Mucosa of descending colon (tissue), 3 donors: ENCODE measurements around the gene PTPDC1. TPM values are rescaled to one million over a fixed set of nuclear protein-coding genes. Genes with fewer than 3 reads are reported as not detected.
A peak's percentile ranks its signal among the peaks of the same experiment; 100 is the strongest.

ENCODE experiments used
- ATAC-seq: fragments of 200-7000 bp; cut with Tn5 transposase; one replicate; pipeline ENCODE4 v1.9.1; 2020; ENCODE audit warnings: mild to moderate bottlenecking, moderate library complexity
- DNase-seq, 3 donors: peaks; one replicate each; pipeline ENCODE4 v3.0.0-alpha.2; 2020
- H3K36me3 ChIP-seq: fragments of 200-600 bp; one replicate; pipeline ENCODE4 v1.8.0; 2021; ENCODE audit warnings: low read depth, mild to moderate bottlenecking
- H3K4me1 ChIP-seq: fragments of 200-600 bp; one replicate; pipeline ENCODE4 v1.8.0; 2021; ENCODE audit warnings: low read depth, mild to moderate bottlenecking
- H3K4me3 ChIP-seq: fragments of 200-600 bp; one replicate; pipeline ENCODE4 v1.8.0; 2021; ENCODE audit warnings: mild to moderate bottlenecking
- H3K9me3 ChIP-seq: fragments of 200-600 bp; one replicate; pipeline ENCODE4 v1.8.0; 2021; ENCODE audit warnings: mild to moderate bottlenecking
- intact Hi-C, 2 donors: fragments of 100-400 bp; cut with DNase I in 1 of 2; cut with micrococcal nuclease in 1 of 2; formaldehyde crosslinking; loops; one replicate each; pipeline versions ENCODE4 v1.11.0 to v1.11.1; 2022; cut with DNase I, micrococcal nuclease
- total RNA-seq, 3 donors: library from RNA; stranded (reverse); fragmentation: NEBNext Ultra II Directional in 2 of 3; extraction: Animal tissue kit (Norgen Biotek cat#: 25700) in 2 of 3; gene quantifications; one replicate each; pipeline versions ENCODE4 v1.2.1 to v1.2.4, GENCODE V29; 2021 to 2023
- TF ChIP-seq, protein P1 (sequence below): fragments of 200-600 bp; IDR thresholded peaks from one replicate; pipeline ENCODE4 v1.8.0; 2022; ENCODE audit warnings: antibody characterized with exemption, mild to moderate bottlenecking
- donor health status: DM: no; HTN: no; CAD: no; lungs with moderate emphysema.
- donor health status: DM: no; HTN: no; CAD: no.
- donor health status: DM: no; HTN: yes; CAD: no.

PTPDC1 gene
- total RNA-seq, 3 donors from 2014 or later: 5.7 to 8.9 (median 8.0) TPM

DNA sequence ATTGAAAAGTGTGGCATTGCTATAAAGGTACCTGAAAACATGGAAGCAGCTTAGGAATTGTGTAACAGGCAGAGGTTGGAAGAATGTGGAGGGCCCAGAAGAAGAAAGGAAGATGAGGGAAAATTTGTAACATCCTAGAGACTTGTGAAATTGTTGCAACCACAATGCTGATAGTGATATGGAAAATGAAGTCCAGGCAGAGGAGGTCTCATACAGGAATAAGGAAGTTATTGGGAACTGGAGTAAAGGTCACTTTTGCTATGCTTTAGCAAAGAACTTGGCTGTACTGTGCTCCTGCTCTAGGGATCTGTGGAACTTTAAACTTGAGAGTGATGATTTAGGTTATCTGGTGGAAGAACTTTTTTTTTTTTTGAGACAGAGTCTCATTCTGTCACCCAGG, 43.5 kb downstream of the PTPDC1 start:
- H3K9me3 ChIP-seq: peaks cover 45% of the 10 kb centered on the region
- DNase-seq (no peak), ATAC-seq (no peak)
- intact Hi-C loops: no loop called here
- H3K4me3 ChIP-seq: no peak overlapping the region
- TF ChIP-seq, protein P1, sequence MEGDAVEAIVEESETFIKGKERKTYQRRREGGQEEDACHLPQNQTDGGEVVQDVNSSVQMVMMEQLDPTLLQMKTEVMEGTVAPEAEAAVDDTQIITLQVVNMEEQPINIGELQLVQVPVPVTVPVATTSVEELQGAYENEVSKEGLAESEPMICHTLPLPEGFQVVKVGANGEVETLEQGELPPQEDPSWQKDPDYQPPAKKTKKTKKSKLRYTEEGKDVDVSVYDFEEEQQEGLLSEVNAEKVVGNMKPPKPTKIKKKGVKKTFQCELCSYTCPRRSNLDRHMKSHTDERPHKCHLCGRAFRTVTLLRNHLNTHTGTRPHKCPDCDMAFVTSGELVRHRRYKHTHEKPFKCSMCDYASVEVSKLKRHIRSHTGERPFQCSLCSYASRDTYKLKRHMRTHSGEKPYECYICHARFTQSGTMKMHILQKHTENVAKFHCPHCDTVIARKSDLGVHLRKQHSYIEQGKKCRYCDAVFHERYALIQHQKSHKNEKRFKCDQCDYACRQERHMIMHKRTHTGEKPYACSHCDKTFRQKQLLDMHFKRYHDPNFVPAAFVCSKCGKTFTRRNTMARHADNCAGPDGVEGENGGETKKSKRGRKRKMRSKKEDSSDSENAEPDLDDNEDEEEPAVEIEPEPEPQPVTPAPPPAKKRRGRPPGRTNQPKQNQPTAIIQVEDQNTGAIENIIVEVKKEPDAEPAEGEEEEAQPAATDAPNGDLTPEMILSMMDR: no peak
- no peaks in the 10 kb centered on the region for H3K4me1 ChIP-seq
- no peaks in the 10 kb centered on the region for H3K36me3 ChIP-seq

- Histone ChIP-seq H3K9me3 (peaks cover 45% of the 10 kb centered on the region), H3K36me3 (no peaks in the 10 kb centered on the region), H3K4me3 (no peak overlapping the region), H3K4me1 (no peaks in the 10 kb centered on the region)
- intact Hi-C loops: no loop called here
- DNase-seq (no peak), ATAC-seq (no peak)
- TF ChIP-seq, protein P1: no peak
Observed at GRCh38 chr9:94128580-94128979, 44.3 kb downstream of the PTPDC1 start.

DNA sequence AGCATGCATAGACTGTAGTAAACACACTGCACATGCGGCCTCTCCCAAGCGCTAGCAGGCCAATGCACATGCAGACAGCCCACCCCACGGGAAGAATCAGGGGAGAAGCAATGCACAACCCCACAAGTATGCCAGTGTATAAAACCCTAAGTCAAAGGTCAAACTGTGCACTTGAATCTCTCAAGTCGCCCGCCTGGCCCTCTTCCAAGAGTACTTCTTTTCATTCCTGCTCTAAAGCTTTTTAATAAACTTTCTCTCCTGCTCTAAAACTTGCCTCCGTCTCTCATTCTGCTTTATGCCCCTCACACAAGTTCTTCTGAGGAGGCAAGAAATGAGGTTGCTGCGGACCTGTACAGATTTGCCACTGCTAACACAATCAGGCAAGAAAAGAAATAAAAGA, 50.4 kb downstream of the PTPDC1 start:
- TF ChIP-seq, protein P1: no peak

GRCh38 chr9:94135222-94135621, 51.0 kb downstream of the PTPDC1 start:
- Histone ChIP-seq H3K36me3 (no peaks in the 10 kb centered on the region), H3K4me1 (peaks cover 1% of the 10 kb centered on the region), H3K9me3 (no peaks in the 10 kb centered on the region), H3K4me3 (no peak overlapping the region)
- TF ChIP-seq, protein P1: no peak
- ATAC-seq: peak; percentile 31
- DNase-seq: no peak
- intact Hi-C loops: no loop called here

More for the DNA sequence above, 50.4 kb downstream of the PTPDC1 start:
- no peak for ATAC-seq
- DNase-seq: no peak
- Histone ChIP-seq H3K4me3 (no peak overlapping the region), H3K4me1 (no peaks in the 10 kb centered on the region), H3K36me3 (no peaks in the 10 kb centered on the region), H3K9me3 (no peaks in the 10 kb centered on the region)
- intact Hi-C loops: no loop called here

DNA sequence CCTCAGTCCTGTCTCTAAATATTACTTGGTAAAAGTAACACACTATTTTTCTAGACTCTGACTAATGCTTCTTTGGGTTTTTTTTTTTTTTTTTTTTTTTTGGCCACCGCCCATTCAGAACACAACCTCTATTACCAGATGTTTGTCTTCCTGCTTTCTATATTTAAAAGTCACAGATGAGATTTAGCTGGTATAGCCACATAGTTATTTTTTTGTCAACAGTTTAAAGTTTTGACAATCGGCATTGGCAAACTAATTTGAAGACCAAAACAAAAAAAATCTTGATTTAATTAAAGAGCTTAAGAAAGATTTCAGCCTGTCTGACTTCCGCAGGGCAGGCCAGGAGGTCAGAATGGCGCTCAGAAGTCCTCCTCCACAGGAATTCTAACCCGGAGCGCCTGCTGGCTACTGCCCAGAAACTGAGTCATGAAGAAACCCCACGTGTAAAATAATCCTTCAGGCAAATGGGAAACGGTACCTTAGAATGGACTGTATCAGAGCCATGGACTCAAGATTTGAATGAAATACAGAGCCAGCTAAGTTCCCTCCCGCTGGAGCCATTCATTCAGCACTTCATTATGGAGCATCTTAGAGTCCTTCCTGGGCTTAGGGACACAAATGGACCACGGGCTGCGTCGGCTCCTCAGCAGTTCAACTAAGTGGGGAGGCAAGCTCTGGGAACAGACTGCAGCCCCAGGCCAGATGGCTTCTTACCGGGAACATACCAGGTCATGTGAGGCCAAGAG, 55.6 kb downstream of the PTPDC1 start:
- peak; percentile 48 to 65 (median 55) for DNase-seq
- ATAC-seq: peak; percentile 55
- TF ChIP-seq, protein P1: no peak

GRCh38 chr9:94140418-94140780, 56.1 kb downstream of the PTPDC1 start:
- ATAC-seq: no peak
- intact Hi-C loops: no loop called here
- H3K4me1 ChIP-seq: peaks cover 4% of the 10 kb centered on the region
- H3K9me3 ChIP-seq: no peaks in the 10 kb centered on the region
- DNase-seq: no peak
- no peaks in the 10 kb centered on the region for H3K36me3 ChIP-seq
- TF ChIP-seq, protein P1: no peak
- no peak overlapping the region for H3K4me3 ChIP-seq

More for the DNA sequence above, 55.6 kb downstream of the PTPDC1 start:
- Histone ChIP-seq H3K36me3 (no peaks in the 10 kb centered on the region), H3K4me1 (peaks cover 4% of the 10 kb centered on the region), H3K4me3 (no peak overlapping the region), H3K9me3 (no peaks in the 10 kb centered on the region)
- intact Hi-C loops: no loop called here
